Liver (tissue), 9 donors: ENCODE measurements around the gene ACTR10. TPM values are rescaled to one million over a fixed set of nuclear protein-coding genes. Genes with fewer than 3 reads are reported as not detected.

ENCODE experiments used
- DNase-seq: peaks from one replicate; pipeline ENCODE4 v3.0.0-alpha.2; 2017; ENCODE audit warnings: low spot score
- H3K27ac ChIP-seq, 2 donors: one replicate each; pipeline ENCODE4 v1.7.0; 2013; ENCODE audit warnings: inconsistent platforms in 2 of 2, low read length in 2 of 2, control low read depth in 1 of 2, low read depth in 1 of 2, mild to moderate bottlenecking in 1 of 2
- H3K27me3 ChIP-seq, 4 donors: one replicate each; pipeline versions ENCODE4 v1.6.1 to v1.7.0; 2013; ENCODE audit warnings: low read length in 3 of 4, inconsistent platforms in 1 of 4, mild to moderate bottlenecking in 1 of 4, moderate library complexity in 1 of 4; ENCODE audit not compliant: control insufficient read depth in 4 of 4, insufficient read depth in 4 of 4
- H3K36me3 ChIP-seq, 4 donors: one replicate each; pipeline versions ENCODE4 v1.6.1 to v1.7.0; 2013; ENCODE audit warnings: low read length in 3 of 4, mild to moderate bottlenecking in 3 of 4, low read depth in 1 of 4, moderate library complexity in 1 of 4; ENCODE audit not compliant: control insufficient read depth in 4 of 4, insufficient read depth in 3 of 4
- H3K4me1 ChIP-seq, 4 donors: one replicate each; pipeline versions ENCODE4 v1.6.1 to v1.7.0; 2013; ENCODE audit warnings: low read length in 3 of 4, mild to moderate bottlenecking in 3 of 4, moderate library complexity in 1 of 4; ENCODE audit not compliant: control insufficient read depth in 4 of 4, insufficient read depth in 4 of 4
- H3K4me3 ChIP-seq, 3 donors: one replicate each; pipeline versions ENCODE4 v1.6.1 to v1.7.0; 2013; ENCODE audit warnings: low read length in 3 of 3, control low read depth in 1 of 3, low read depth in 1 of 3, mild to moderate bottlenecking in 1 of 3
- H3K9ac ChIP-seq, 2 donors: one replicate each; pipeline ENCODE4 v1.7.0; 2013; ENCODE audit warnings: low read length in 2 of 2, mild to moderate bottlenecking in 2 of 2, moderate library complexity in 2 of 2, control low read depth in 1 of 2, low read depth in 1 of 2
- H3K9me3 ChIP-seq, 4 donors: one replicate each; pipeline versions ENCODE4 v1.6.1 to v1.7.0; 2013; ENCODE audit warnings: low read length in 3 of 4; ENCODE audit not compliant: control insufficient read depth in 4 of 4
- ATF3 ChIP-seq: IDR thresholded peaks from 2 replicates; pipeline ENCODE4 v1.6.1; 2016; ENCODE audit warnings: antibody characterized with exemption
- CTCF ChIP-seq: fragments of 150-350 bp; IDR thresholded peaks from 2 replicates; pipeline ENCODE4 v1.5.1; 2017; ENCODE audit warnings: improper control_type of control experiment, low read depth, low read length; ENCODE audit not compliant: missing input control
- EGR1 ChIP-seq, 2 donors: IDR thresholded peaks; 2 replicates each; pipeline ENCODE4 v1.6.1; 2016 to 2018; ENCODE audit warnings: antibody characterized with exemption in 2 of 2, low read depth in 2 of 2
- FOXA1 ChIP-seq: IDR thresholded peaks from 2 replicates; pipeline ENCODE4 v1.6.1; 2016; ENCODE audit warnings: antibody characterized with exemption
- FOXA2 ChIP-seq: IDR thresholded peaks from 2 replicates; pipeline ENCODE4 v1.6.1; 2016; ENCODE audit warnings: antibody characterized with exemption
- GABPA ChIP-seq, 2 donors: IDR thresholded peaks in 1 of 2; conservative IDR thresholded peaks in 1 of 2; 2 replicates each; pipeline ENCODE4 v1.6.1; 2016; ENCODE audit warnings: antibody characterized with exemption in 2 of 2, mild to moderate bottlenecking in 1 of 2, moderate library complexity in 1 of 2
- HNF4A ChIP-seq, 2 donors: conservative IDR thresholded peaks; 2 replicates each; pipeline ENCODE4 v1.6.1; 2016; ENCODE audit warnings: antibody characterized with exemption in 2 of 2, mild to moderate bottlenecking in 2 of 2
- HNF4G ChIP-seq: IDR thresholded peaks from 2 replicates; pipeline ENCODE4 v1.6.1; 2016; ENCODE audit warnings: antibody characterized with exemption
- JUND ChIP-seq, 2 donors: IDR thresholded peaks; 2 replicates each; pipeline ENCODE4 v1.6.1; 2016; ENCODE audit warnings: antibody characterized with exemption in 2 of 2
- MAX ChIP-seq: IDR thresholded peaks from 2 replicates; pipeline ENCODE4 v1.6.1; 2016; ENCODE audit warnings: antibody characterized with exemption
- NR2F2 ChIP-seq: IDR thresholded peaks from 2 replicates; pipeline ENCODE4 v1.6.1; 2016; ENCODE audit warnings: antibody characterized with exemption
- RAD21 ChIP-seq, 2 donors: IDR thresholded peaks; 2 replicates each; pipeline ENCODE4 v1.6.1; 2016; ENCODE audit warnings: antibody characterized with exemption in 2 of 2, mild to moderate bottlenecking in 2 of 2
- REST ChIP-seq: IDR thresholded peaks from 2 replicates; pipeline ENCODE4 v1.6.1; 2016; ENCODE audit warnings: antibody characterized with exemption, mild to moderate bottlenecking
- RXRA ChIP-seq, 2 donors: IDR thresholded peaks; 2 replicates each; pipeline ENCODE4 v1.6.1; 2017 to 2018; ENCODE audit warnings: antibody characterized with exemption in 2 of 2, mild to moderate bottlenecking in 1 of 2
- SP1 ChIP-seq: IDR thresholded peaks from 2 replicates; pipeline ENCODE4 v1.6.1; 2018; ENCODE audit warnings: antibody characterized with exemption, mild to moderate bottlenecking
- TAF1 ChIP-seq: conservative IDR thresholded peaks from 2 replicates; pipeline ENCODE4 v1.6.1; 2016; ENCODE audit warnings: antibody characterized with exemption, mild to moderate bottlenecking
- YY1 ChIP-seq: IDR thresholded peaks from 2 replicates; pipeline ENCODE4 v1.6.1; 2016; ENCODE audit warnings: antibody characterized with exemption, mild to moderate bottlenecking
- ZBTB33 ChIP-seq: IDR thresholded peaks from 2 replicates; pipeline ENCODE4 v1.6.1; 2016; ENCODE audit warnings: antibody characterized with exemption
- WGBS: extraction: QIAGEN DNeasy Blood & Tissue Kit; methylation state at CpG from one replicate; pipeline ENCODE4 v1.1.7; 2013; 5-methylcytosine and 5-hydroxymethylcytosine counted together
- polyA plus RNA-seq, 2 donors: library from polyadenylated mRNA; stranded (reverse) in 1 of 2; unstranded in 1 of 2; fragments of 200-250 nt in 1 of 2; fragments of >200 nt in 1 of 2; fragmentation: Nextera tagmentation in 1 of 2; extraction: Ambion mirVana in 1 of 2; gene quantifications; one replicate each; pipeline versions ENCODE4 v1.2.1 to v1.2.3, GENCODE V29; 2013 to 2015
- total RNA-seq, 2 donors: library from RNA; depleted of rRNA; stranded (reverse); fragments of >200 nt; gene quantifications; one replicate each; pipeline ENCODE4 v1.2.3, GENCODE V29; 2014
- donor health status: healthy.
- donor health status: healthy.
- donor health status: healthy.
- donor health status: healthy.
- donor health status: healthy.

Gene ACTR10
- total and polyA plus RNA-seq, 4 donors = 19.2 to 42.0 (median 25.2) TPM

GRCh38 chr14:58243790-58244555 is 44.0 kb downstream of the ACTR10 start:
- under 1% methylated on average over 16 of the region's 16 CpGs for WGBS
- no peak for DNase-seq
- TF ChIP-seq ZBTB33 (no peak), JUND (IDR thresholded peaks at IDR 0.05) (peak in 1 of 2 donors; percentile 40), HNF4G (no peak), HNF4A (conservative IDR thresholded peaks at IDR 0.05) (peak in 1 of 2 donors; percentile 9), TAF1 (peak; percentile 49)

GRCh38 chr14:58244556-58245387 is 44.8 kb downstream of the ACTR10 start, which contains the start of gene PSMA3:
TSS of gene PSMA3 (plus strand) at chr14:58244843. CDS start at chr14:58244921, 78 bp downstream.
- peaks cover 4 to 31% (median 28%) of the 10 kb centered on the region in 4 donors for H3K4me1 ChIP-seq
- no peaks in the 10 kb centered on the region for H3K27me3 ChIP-seq
- peak within 1 kb of the TSS; percentile 87 to 100 for H3K9ac ChIP-seq
- peak; percentile 91 for TF ChIP-seq REST
- peak; percentile 89 for TF ChIP-seq YY1
- TF ChIP-seq SP1 = peak; percentile 81
- TF ChIP-seq ZBTB33 = peak; percentile 80
- TF ChIP-seq HNF4G = peak; percentile 38
- TF ChIP-seq HNF4A (conservative IDR thresholded peaks at IDR 0.05) = peak; percentile 64 to 65
- TF ChIP-seq EGR1 (IDR thresholded peaks at IDR 0.05; ENCODE audit: low read depth in 2 of 2) = no peak
- no peak for TF ChIP-seq ATF3
- peak in 1 of 2 donors; percentile 64 for TF ChIP-seq GABPA (IDR thresholded peaks at IDR 0.05 in 1 of 2, conservative IDR thresholded peaks at IDR 0.05 in 1 of 2)
- TF ChIP-seq RXRA (IDR thresholded peaks at IDR 0.05) = peak in 1 of 2 donors; percentile 24
- peak; percentile 11 to 30 for TF ChIP-seq RAD21 (IDR thresholded peaks at IDR 0.05)
- TF ChIP-seq CTCF = no peak
- peak; percentile 68 for TF ChIP-seq FOXA1
- TF ChIP-seq MAX = peak; percentile 45
- no peak for TF ChIP-seq NR2F2
- peak; percentile 10 for TF ChIP-seq FOXA2
- peak; percentile 72 for TF ChIP-seq TAF1
- peak; percentile 43 to 47 for TF ChIP-seq JUND (IDR thresholded peaks at IDR 0.05)
- peak within 1 kb of the TSS; percentile 96 to 100 for H3K27ac ChIP-seq
- DNase-seq = peak; percentile 97
- H3K4me3 ChIP-seq = peak within 1 kb of the TSS; percentile 84 to 99 (median 92)
- under 1% methylated on average over 50 of the region's 50 CpGs for WGBS
- no peaks in the 10 kb centered on the region for H3K9me3 ChIP-seq
- H3K36me3 ChIP-seq = peaks cover 0 to 3% (median 3%) of the 10 kb centered on the region in 4 donors

More at GRCh38 chr14:58243790-58244555, 44.0 kb downstream of the ACTR10 start:
- H3K4me1 ChIP-seq = peaks cover 4 to 34% (median 28%) of the 10 kb centered on the region in 4 donors
- peaks cover 0 to 3% (median 3%) of the 10 kb centered on the region in 4 donors for H3K36me3 ChIP-seq
- peak overlapping the region; percentile 66 to 99 (median 84) for H3K4me3 ChIP-seq
- no peaks in the 10 kb centered on the region for H3K27me3 ChIP-seq
- H3K27ac ChIP-seq = peak overlapping the region; percentile 83 to 96
- no peaks in the 10 kb centered on the region for H3K9me3 ChIP-seq
- H3K9ac ChIP-seq = peak overlapping the region; percentile 53 to 100
